CD4-positive, alpha-beta T cell (primary cell): Measurements from ENCODE around the gene CXCL6. TPM values are rescaled to one million over a fixed set of nuclear protein-coding genes. Genes with fewer than 3 reads are reported as not detected.

Source experiments
- ATAC-seq: fragments of 200-7000 bp; cut with Tn5 transposase; one replicate; pipeline ENCODE4 v1.10.0; 2022; ENCODE audit warnings: mild to moderate bottlenecking; ENCODE audit not compliant: poor library complexity
- CTCF ChIA-PET: fragments of 350-600 bp; sonication (Branson Sonifier 250); formaldehyde crosslinking; loops from one replicate; lab custom pipeline; 2021; ENCODE audit warnings: antibody characterized with exemption, inconsistent platforms; lab: Charles Lee
- POLR2A ChIA-PET: fragments of 350-600 bp; sonication (Branson Sonifier 250); formaldehyde crosslinking; loops from one replicate; lab custom pipeline; 2021; ENCODE audit warnings: antibody characterized with exemption, inconsistent platforms; lab: Charles Lee
- DNase-seq, 14 experiments: peaks; one replicate each; pipeline ENCODE4 v3.0.0-alpha.2; 2013 to 2020; ENCODE audit warnings: mixed read lengths in 2 of 14
- H3K27ac ChIP-seq, 2 donors: one replicate each; pipeline versions ENCODE4 v1.5.1 to v1.7.0; 2013; ENCODE audit warnings: low read length in 2 of 2, low read depth in 1 of 2, mild to moderate bottlenecking in 1 of 2
- H3K27me3 ChIP-seq, 2 experiments: 1 replicate in 1 of 2; 2 replicates in 1 of 2; pipeline versions ENCODE4 v1.6.1 to v1.7.0; 2013; ENCODE audit warnings: low read length in 2 of 2, control low read depth in 1 of 2, mild to moderate bottlenecking in 1 of 2, moderate library complexity in 1 of 2; ENCODE audit not compliant: insufficient read depth in 2 of 2, control insufficient read depth in 1 of 2
- H3K36me3 ChIP-seq: one replicate; pipeline ENCODE4 v1.6.1; 2013; ENCODE audit warnings: low read length, control low read depth; ENCODE audit not compliant: insufficient read depth
- H3K4me1 ChIP-seq: one replicate; pipeline ENCODE4 v1.6.1; 2013; ENCODE audit warnings: low read length, control low read depth; ENCODE audit not compliant: insufficient read depth
- H3K4me3 ChIP-seq: one replicate; pipeline ENCODE4 v1.5.1; 2013; ENCODE audit warnings: mild to moderate bottlenecking, low read length, moderate library complexity
- H3K9me3 ChIP-seq, 2 experiments: 1 replicate in 1 of 2; 2 replicates in 1 of 2; pipeline versions ENCODE4 v1.6.1 to v1.7.0; 2013; ENCODE audit warnings: low read length in 2 of 2, mild to moderate bottlenecking in 2 of 2, control low read depth in 1 of 2, moderate library complexity in 1 of 2; ENCODE audit not compliant: control insufficient read depth in 1 of 2, insufficient read depth in 1 of 2
- H3K27ac Mint-ChIP-seq: one replicate; pipeline ENCODE4 v1.8.0; 2020; ENCODE audit warnings: mixed read lengths
- H3K27me3 Mint-ChIP-seq: one replicate; pipeline ENCODE4 v1.8.0; 2021; ENCODE audit warnings: mixed read lengths
- H3K36me3 Mint-ChIP-seq: one replicate; pipeline ENCODE4 v1.8.0; 2021; ENCODE audit warnings: low read depth, mixed read lengths
- H3K4me1 Mint-ChIP-seq: one replicate; pipeline ENCODE4 v1.8.0; 2021; ENCODE audit warnings: low read depth, mixed read lengths
- H3K4me3 Mint-ChIP-seq: one replicate; pipeline ENCODE4 v1.8.0; 2020; ENCODE audit warnings: mild to moderate bottlenecking, mixed read lengths
- H3K9me3 Mint-ChIP-seq: one replicate; pipeline ENCODE4 v1.8.0; 2020; ENCODE audit warnings: mixed read lengths
- intact Hi-C, 2 experiments: fragments of 100-400 bp; cut with DNase I in 1 of 2; cut with micrococcal nuclease in 1 of 2; formaldehyde crosslinking; loops; one replicate each; pipeline versions ENCODE4 v1.15.1 to v1.9.0; 2023 to 2025; cut with DNase I, micrococcal nuclease
- total RNA-seq, 174 experiments: library from RNA in 2 of 174; stranded (reverse) in 2 of 174; gene quantifications; one replicate each; pipeline ENCODE4 v1.2.3 and lab custom pipeline; 2021 to 2026
- TF ChIP-seq, protein P1 (sequence below): fragments of 200-600 bp; IDR thresholded peaks from one replicate; pipeline ENCODE4 v1.8.0; 2022; ENCODE audit warnings: antibody characterized with exemption, mild to moderate bottlenecking

The CXCL6 gene
- total RNA-seq, 2 experiments from 2014 or later, result not detected

DNA sequence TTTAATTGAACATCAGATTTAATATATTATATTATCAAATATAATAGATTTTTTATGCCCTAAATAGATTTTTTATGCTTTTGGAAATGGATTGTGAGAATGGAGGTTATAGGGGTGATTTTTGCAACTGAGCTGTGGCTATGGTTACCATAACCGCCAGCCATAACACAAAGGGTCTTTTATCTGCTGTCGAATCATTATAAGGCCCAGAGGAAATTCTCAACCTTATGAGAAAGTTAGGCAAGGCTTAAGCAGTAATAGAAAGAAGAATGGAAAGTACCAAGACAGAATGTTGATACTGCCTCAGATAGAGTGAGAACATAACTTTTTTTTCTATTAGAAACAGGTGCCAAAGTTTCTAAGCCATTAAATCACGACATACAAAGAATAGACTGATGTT is 26.3 kb upstream of the CXCL6 start:
- intact Hi-C loops, result no loop called here
- no peak overlapping the region for H3K27ac ChIP-seq
- no peak overlapping the region for H3K4me3 ChIP-seq
- H3K27ac Mint-ChIP-seq, result no peak overlapping the region
- no peaks in the 10 kb centered on the region for H3K36me3 ChIP-seq
- DNase-seq, result no peak
- H3K4me1 Mint-ChIP-seq, result no peaks in the 10 kb centered on the region
- no peaks in the 10 kb centered on the region for H3K9me3 ChIP-seq
- no peaks in the 10 kb centered on the region for H3K27me3 ChIP-seq
- ATAC-seq, result no peak
- H3K27me3 Mint-ChIP-seq, result no peaks in the 10 kb centered on the region
- ChIA-PET CTCF (no interaction called here), POLR2A (no interaction called here)
- no peaks in the 10 kb centered on the region for H3K36me3 Mint-ChIP-seq
- H3K4me1 ChIP-seq, result no peaks in the 10 kb centered on the region
- TF ChIP-seq, protein P1, sequence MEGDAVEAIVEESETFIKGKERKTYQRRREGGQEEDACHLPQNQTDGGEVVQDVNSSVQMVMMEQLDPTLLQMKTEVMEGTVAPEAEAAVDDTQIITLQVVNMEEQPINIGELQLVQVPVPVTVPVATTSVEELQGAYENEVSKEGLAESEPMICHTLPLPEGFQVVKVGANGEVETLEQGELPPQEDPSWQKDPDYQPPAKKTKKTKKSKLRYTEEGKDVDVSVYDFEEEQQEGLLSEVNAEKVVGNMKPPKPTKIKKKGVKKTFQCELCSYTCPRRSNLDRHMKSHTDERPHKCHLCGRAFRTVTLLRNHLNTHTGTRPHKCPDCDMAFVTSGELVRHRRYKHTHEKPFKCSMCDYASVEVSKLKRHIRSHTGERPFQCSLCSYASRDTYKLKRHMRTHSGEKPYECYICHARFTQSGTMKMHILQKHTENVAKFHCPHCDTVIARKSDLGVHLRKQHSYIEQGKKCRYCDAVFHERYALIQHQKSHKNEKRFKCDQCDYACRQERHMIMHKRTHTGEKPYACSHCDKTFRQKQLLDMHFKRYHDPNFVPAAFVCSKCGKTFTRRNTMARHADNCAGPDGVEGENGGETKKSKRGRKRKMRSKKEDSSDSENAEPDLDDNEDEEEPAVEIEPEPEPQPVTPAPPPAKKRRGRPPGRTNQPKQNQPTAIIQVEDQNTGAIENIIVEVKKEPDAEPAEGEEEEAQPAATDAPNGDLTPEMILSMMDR, result no peak
- no peak overlapping the region for H3K4me3 Mint-ChIP-seq
- no peaks in the 10 kb centered on the region for H3K9me3 Mint-ChIP-seq

DNA sequence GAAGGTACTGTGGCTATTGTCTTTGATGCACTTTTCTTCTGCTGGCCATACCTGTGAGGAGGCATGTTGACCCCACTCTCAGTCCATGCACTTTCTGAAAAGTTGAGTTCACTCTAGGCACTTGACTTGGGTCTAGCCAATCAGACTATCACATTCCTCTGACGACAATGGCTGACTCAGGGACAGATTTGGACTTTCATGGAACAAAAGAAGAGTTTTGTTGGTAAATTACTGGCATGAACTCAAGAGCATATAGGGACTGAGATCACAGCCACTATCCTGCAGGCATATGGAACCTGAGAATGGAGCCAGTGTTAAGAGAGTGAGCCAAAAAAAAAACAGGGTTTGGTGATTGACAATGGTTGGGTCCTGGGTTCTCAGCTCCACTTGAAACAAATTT is 24.6 kb upstream of the CXCL6 start:
- DNase-seq (no peak), ATAC-seq (no peak)
- Histone ChIP-seq H3K4me1 (no peaks in the 10 kb centered on the region), H3K36me3 (no peaks in the 10 kb centered on the region), H3K27ac (no peak overlapping the region), H3K9me3 (no peaks in the 10 kb centered on the region), H3K27me3 (no peaks in the 10 kb centered on the region), H3K4me3 (no peak overlapping the region)
- Mint-ChIP-seq H3K4me3 (no peak overlapping the region), H3K9me3 (no peaks in the 10 kb centered on the region), H3K36me3 (no peaks in the 10 kb centered on the region), H3K27ac (no peak overlapping the region), H3K27me3 (no peaks in the 10 kb centered on the region), H3K4me1 (no peaks in the 10 kb centered on the region)
- ChIA-PET CTCF (no interaction called here), POLR2A (no interaction called here)
- intact Hi-C loops, result no loop called here
- TF ChIP-seq, protein P1, result no peak

DNA sequence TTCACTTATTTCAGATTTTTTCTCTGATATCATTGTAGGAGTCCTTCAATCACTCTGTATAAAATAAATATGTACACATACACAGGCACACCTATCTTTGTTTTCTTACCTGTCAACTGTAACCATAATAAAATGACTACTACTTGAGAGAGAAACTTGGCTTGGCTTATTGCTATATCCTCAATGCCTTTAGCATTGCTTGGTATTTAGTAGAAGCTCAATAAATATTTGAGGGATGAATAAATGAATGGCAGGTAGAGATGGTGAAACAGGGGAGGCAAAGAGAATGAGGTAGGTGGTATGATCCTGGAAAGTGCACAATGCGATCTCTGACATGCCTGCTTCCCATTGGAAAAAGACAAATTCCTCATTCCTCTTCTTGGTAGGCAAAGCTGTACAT is 21.8 kb upstream of the CXCL6 start:
- POLR2A ChIA-PET, result no interaction called here
- CTCF ChIA-PET, result no interaction called here

More for the DNA sequence above, 21.8 kb upstream of the CXCL6 start:
- no peaks in the 10 kb centered on the region for H3K27me3 Mint-ChIP-seq
- Histone ChIP-seq H3K4me1 (no peaks in the 10 kb centered on the region), H3K4me3 (no peak overlapping the region), H3K36me3 (no peaks in the 10 kb centered on the region), H3K27me3 (no peaks in the 10 kb centered on the region), H3K9me3 (no peaks in the 10 kb centered on the region), H3K27ac (no peak overlapping the region)
- DNase-seq, result no peak
- ATAC-seq, result no peak
- H3K27ac Mint-ChIP-seq, result no peak overlapping the region
- no peaks in the 10 kb centered on the region for H3K4me1 Mint-ChIP-seq
- peaks cover 4% of the 10 kb centered on the region for H3K9me3 Mint-ChIP-seq
- no peak overlapping the region for H3K4me3 Mint-ChIP-seq
- H3K36me3 Mint-ChIP-seq, result no peaks in the 10 kb centered on the region
- intact Hi-C loops, result no loop called here
- TF ChIP-seq, protein P1, result no peak
